ENCODE results near the gene OSBPL5. TPM values are rescaled to one million over a fixed set of nuclear protein-coding genes. Genes with fewer than 3 reads are reported as not detected.

Gene OSBPL5
- total and polyA plus RNA-seq, 9 of the 15 experiments (the other 6 are each of a cell fraction or from before 2014, with no cell fraction given): 0.06 to 14.8 (median 3.2) TPM

DNA sequence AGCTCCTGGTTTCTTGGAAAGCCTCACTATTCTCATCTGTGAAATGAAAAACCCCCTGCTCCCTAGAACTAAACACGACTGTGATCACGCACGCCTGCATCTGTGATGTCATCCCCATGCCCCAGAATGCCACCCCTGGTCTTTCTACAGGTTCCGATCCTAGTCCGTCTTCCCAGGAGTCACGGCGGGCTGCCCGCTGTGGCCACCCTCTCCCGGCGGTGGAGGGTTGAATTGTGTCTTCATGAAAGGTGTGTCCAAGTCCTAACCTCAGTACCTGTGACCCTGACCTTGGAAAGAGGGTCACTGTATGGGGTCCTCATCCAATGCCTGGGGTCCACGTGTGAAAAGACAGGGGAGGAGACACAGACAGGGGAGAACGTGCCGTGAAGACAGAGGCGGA, 14.4 kb downstream of the OSBPL5 start:
- CTCF ChIA-PET (ENCODE audit: low intra/inter-chr PET ratio): no interaction called here
- in situ Hi-C loops (cut with MboI): no loop called here
- H3K4me3 ChIP-seq: no peak overlapping the region
- peak overlapping the region in 1 of 2 experiments; percentile 43; a peak in 1 of 4 replicates for H3K9ac ChIP-seq (ENCODE audit: insufficient read depth in 1 of 2, low read depth in 2 of 2, low read length in 2 of 2)
- peaks cover 14% of the 10 kb centered on the region; the same call in 1 of the 2 replicates for H4K20me1 ChIP-seq (replicated peaks; ENCODE audit: control insufficient read depth, insufficient read depth, low read length)
- no peak for ATAC-seq
- no peak overlapping the region for H2AFZ ChIP-seq (ENCODE audit: low read depth, low read length)
- no peaks in the 10 kb centered on the region for H3K27me3 ChIP-seq (ENCODE audit: control insufficient read depth in 2 of 2, insufficient read depth in 2 of 2, low read length in 2 of 2)
- DNase-seq (ENCODE audit: extremely low read depth in 1 of 4, low spot score in 3 of 4): no peak
- H3K4me1 ChIP-seq (replicated peaks in 1 of 2; ENCODE audit: control insufficient read depth in 2 of 2, insufficient read depth in 2 of 2, low read length in 2 of 2): peaks cover 20 to 75% of the 10 kb centered on the region in 2 experiments; a peak in 4 of 5 replicates
- no peaks in the 10 kb centered on the region for H3K9me3 ChIP-seq (replicated peaks; ENCODE audit: control insufficient read depth, insufficient read depth, low read depth, low read length)
- POLR2A ChIA-PET: interaction anchor here (0.8 to 1.7 kb wide), 3 partner anchors 8 to 19 kb away, joined by 4 to 7 read pairs (median 4); no protein-coding TSS in a partner anchor
- H3K9me1 ChIP-seq (ENCODE audit: control insufficient read depth, insufficient read depth, low read length): peaks cover 3% of the 10 kb centered on the region
- no peak overlapping the region for H3K27ac ChIP-seq (ENCODE audit: extremely low read depth, low read depth, low read length)
- WGBS (ENCODE audit: insufficient coverage, low coverage, missing lambda C conversion rate): 80% methylated on average over 14 of the region's 14 CpGs
- TF ChIP-seq ETV6 (IDR thresholded peaks at IDR 0.05; ENCODE audit: borderline replicate concordance in 1 of 2, low read depth in 2 of 2, low read length in 1 of 2): no peak
- no peak for TF ChIP-seq ETV6 (CRISPR knock-in tag; IDR thresholded peaks at IDR 0.05; ENCODE audit: borderline replicate concordance)
- no peak for TF ChIP-seq SMAD2 (IDR thresholded peaks at IDR 0.05; ENCODE audit: low read depth, low read length)
- TF ChIP-seq, protein P1, sequence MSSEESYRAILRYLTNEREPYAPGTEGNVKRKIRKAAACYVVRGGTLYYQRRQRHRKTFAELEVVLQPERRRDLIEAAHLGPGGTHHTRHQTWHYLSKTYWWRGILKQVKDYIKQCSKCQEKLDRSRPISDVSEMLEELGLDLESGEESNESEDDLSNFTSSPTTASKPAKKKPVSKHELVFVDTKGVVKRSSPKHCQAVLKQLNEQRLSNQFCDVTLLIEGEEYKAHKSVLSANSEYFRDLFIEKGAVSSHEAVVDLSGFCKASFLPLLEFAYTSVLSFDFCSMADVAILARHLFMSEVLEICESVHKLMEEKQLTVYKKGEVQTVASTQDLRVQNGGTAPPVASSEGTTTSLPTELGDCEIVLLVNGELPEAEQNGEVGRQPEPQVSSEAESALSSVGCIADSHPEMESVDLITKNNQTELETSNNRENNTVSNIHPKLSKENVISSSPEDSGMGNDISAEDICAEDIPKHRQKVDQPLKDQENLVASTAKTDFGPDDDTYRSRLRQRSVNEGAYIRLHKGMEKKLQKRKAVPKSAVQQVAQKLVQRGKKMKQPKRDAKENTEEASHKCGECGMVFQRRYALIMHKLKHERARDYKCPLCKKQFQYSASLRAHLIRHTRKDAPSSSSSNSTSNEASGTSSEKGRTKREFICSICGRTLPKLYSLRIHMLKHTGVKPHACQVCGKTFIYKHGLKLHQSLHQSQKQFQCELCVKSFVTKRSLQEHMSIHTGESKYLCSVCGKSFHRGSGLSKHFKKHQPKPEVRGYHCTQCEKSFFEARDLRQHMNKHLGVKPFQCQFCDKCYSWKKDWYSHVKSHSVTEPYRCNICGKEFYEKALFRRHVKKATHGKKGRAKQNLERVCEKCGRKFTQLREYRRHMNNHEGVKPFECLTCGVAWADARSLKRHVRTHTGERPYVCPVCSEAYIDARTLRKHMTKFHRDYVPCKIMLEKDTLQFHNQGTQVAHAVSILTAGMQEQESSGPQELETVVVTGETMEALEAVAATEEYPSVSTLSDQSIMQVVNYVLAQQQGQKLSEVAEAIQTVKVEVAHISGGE (CRISPR knock-in tag; IDR thresholded peaks at IDR 0.05): no peak
- TF ChIP-seq, protein P2, sequence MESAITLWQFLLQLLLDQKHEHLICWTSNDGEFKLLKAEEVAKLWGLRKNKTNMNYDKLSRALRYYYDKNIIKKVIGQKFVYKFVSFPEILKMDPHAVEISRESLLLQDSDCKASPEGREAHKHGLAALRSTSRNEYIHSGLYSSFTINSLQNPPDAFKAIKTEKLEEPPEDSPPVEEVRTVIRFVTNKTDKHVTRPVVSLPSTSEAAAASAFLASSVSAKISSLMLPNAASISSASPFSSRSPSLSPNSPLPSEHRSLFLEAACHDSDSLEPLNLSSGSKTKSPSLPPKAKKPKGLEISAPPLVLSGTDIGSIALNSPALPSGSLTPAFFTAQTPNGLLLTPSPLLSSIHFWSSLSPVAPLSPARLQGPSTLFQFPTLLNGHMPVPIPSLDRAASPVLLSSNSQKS (CRISPR knock-in tag; IDR thresholded peaks at IDR 0.05): no peak
- TF ChIP-seq TEAD1 (CRISPR knock-in tag; IDR thresholded peaks at IDR 0.05): no peak
- no peak for TF ChIP-seq XRCC5 (IDR thresholded peaks at IDR 0.05; ENCODE audit: low read depth, low read length)
- TF ChIP-seq ZNF143 (CRISPR knock-in tag; IDR thresholded peaks at IDR 0.05): no peak
- peaks cover 5% of the 10 kb centered on the region; the same call in 1 of the 3 replicates for H3K79me2 ChIP-seq (ENCODE audit: control insufficient read depth, insufficient read depth, low read length)
- BruUV-seq (replicated peaks): no TSS peak
- no peak overlapping the region for H3K4me2 ChIP-seq (ENCODE audit: insufficient read depth, low read length)
- intact Hi-C loops (cut with micrococcal nuclease): no loop called here
- no peaks in the 10 kb centered on the region; the same call in 2 of the 3 replicates for H3K36me3 ChIP-seq (ENCODE audit: control insufficient read depth, insufficient read depth, low read length)
- no peak for FAIRE-seq
